ENCODE measurements around the gene MAB21L4.
"Not testable (repeated sequence)": the region's sequence is repeated elsewhere in the genome, so short reads cannot be mapped to it uniquely, and the experiment has no call there.

The MAB21L4 gene

GRCh38 chr2:240855670-240856069, 40.3 kb downstream of the MAB21L4 start:
- DNase-seq = no peak

GRCh38 chr2:240852671-240853314, 43.2 kb downstream of the MAB21L4 start:
- DNase-seq = no peak

GRCh38 chr2:240851078-240851991, 44.6 kb downstream of the MAB21L4 start:
- peak; percentile 72 to 81 (median 79) for DNase-seq

- DNase-seq = no peak
Measured at GRCh38 chr2:240850756-240851077, 45.2 kb downstream of the MAB21L4 start.

- no peak for DNase-seq
Measured at GRCh38 chr2:240850026-240850425, 45.9 kb downstream of the MAB21L4 start.

GRCh38 chr2:240848900-240849680, 46.9 kb downstream of the MAB21L4 start:
- no peak for DNase-seq

GRCh38 chr2:240847817-240848216, 48.1 kb downstream of the MAB21L4 start:
- DNase-seq = no peak

GRCh38 chr2:240846873-240847595, 48.9 kb downstream of the MAB21L4 start:
- DNase-seq = no peak

- not testable (repeated sequence) for DNase-seq
Measured at GRCh38 chr2:240846309-240846708, 49.6 kb downstream of the MAB21L4 start.

- no peak for DNase-seq
Measured at GRCh38 chr2:240840435-240841060, 55.4 kb downstream of the MAB21L4 start.

- no peak for DNase-seq
Measured at GRCh38 chr2:240839152-240840143, 56.5 kb downstream of the MAB21L4 start.

- no peak for DNase-seq
Measured at GRCh38 chr2:240837621-240838020, 58.3 kb downstream of the MAB21L4 start.

GRCh38 chr2:240836781-240837467, 59.0 kb downstream of the MAB21L4 start:
- DNase-seq = no peak
